Measurements from ENCODE around the gene HOXB3. TPM values are rescaled to one million over a fixed set of nuclear protein-coding genes. Genes with fewer than 3 reads are reported as not detected.

HOXB3 gene
- total RNA-seq, 4 donors from 2014 or later = 10.6 to 30.0 (median 18.0) TPM

GRCh38 chr17:48630925-48631692 lies 41.1 kb upstream of the HOXB3 start:
- TF ChIP-seq CTCF (IDR thresholded peaks at IDR 0.05) = no peak
- no peak for TF ChIP-seq POLR2A (IDR thresholded peaks at IDR 0.05)
- Histone ChIP-seq H3K36me3 (no peaks in the 10 kb centered on the region), H3K27ac (no peak overlapping the region), H3K4me1 (no peaks in the 10 kb centered on the region), H3K27me3 (peaks cover 26 to 81% of the 10 kb centered on the region in 2 donors), H3K9me3 (no peaks in the 10 kb centered on the region), H3K4me3 (no peak overlapping the region)
- no peak for DNase-seq
- intact Hi-C loops (cut with DNase I; ENCODE audit: low total_unique reads) = no loop called here

- Histone ChIP-seq H3K9me3 (no peaks in the 10 kb centered on the region), H3K36me3 (no peaks in the 10 kb centered on the region), H3K4me1 (peaks cover 0 to 8% of the 10 kb centered on the region in 2 donors), H3K4me3 (no peak overlapping the region), H3K27me3 (peaks cover 26 to 73% of the 10 kb centered on the region in 2 donors), H3K27ac (no peak overlapping the region)
- intact Hi-C loops (cut with DNase I; ENCODE audit: low total_unique reads) = no loop called here
- TF ChIP-seq CTCF (IDR thresholded peaks at IDR 0.05) = no peak
- no peak for TF ChIP-seq POLR2A (IDR thresholded peaks at IDR 0.05)
- no peak for DNase-seq
Measured at GRCh38 chr17:48630009-48630924, 40.2 kb upstream of the HOXB3 start.

- Histone ChIP-seq H3K4me3 (no peak overlapping the region), H3K27me3 (peaks cover 29 to 71% of the 10 kb centered on the region in 2 donors), H3K9me3 (no peaks in the 10 kb centered on the region), H3K4me1 (peaks cover 0 to 15% of the 10 kb centered on the region in 2 donors), H3K27ac (no peak overlapping the region), H3K36me3 (no peaks in the 10 kb centered on the region)
- TF ChIP-seq CTCF (IDR thresholded peaks at IDR 0.05) (no peak), POLR2A (IDR thresholded peaks at IDR 0.05) (no peak)
- no peak for DNase-seq
- intact Hi-C loops (cut with DNase I; ENCODE audit: low total_unique reads) = no loop called here
Measured at GRCh38 chr17:48629411-48629759, 39.3 kb upstream of the HOXB3 start.

GRCh38 chr17:48628649-48629410 lies 38.8 kb upstream of the HOXB3 start:
- intact Hi-C loops (cut with DNase I; ENCODE audit: low total_unique reads) = no loop called here
- no peak overlapping the region for H3K27ac ChIP-seq
- peaks cover 23 to 70% of the 10 kb centered on the region in 2 donors for H3K27me3 ChIP-seq
- TF ChIP-seq POLR2A (IDR thresholded peaks at IDR 0.05) (no peak), CTCF (IDR thresholded peaks at IDR 0.05) (no peak)
- no peaks in the 10 kb centered on the region for H3K9me3 ChIP-seq
- H3K36me3 ChIP-seq = no peaks in the 10 kb centered on the region
- peaks cover 0 to 15% of the 10 kb centered on the region in 2 donors for H3K4me1 ChIP-seq
- no peak for DNase-seq
- no peak overlapping the region for H3K4me3 ChIP-seq
